Osteoblast (primary cell): Measurements from ENCODE around the gene ADAM22. TPM values are rescaled to one million over a fixed set of nuclear protein-coding genes. Genes with fewer than 3 reads are reported as not detected.

Experiments used
- DNase-seq: peaks from one replicate; pipeline ENCODE4 v3.0.0; 2011; ENCODE audit warnings: low spot score, mixed read lengths; ENCODE audit not compliant: insufficient read length; ENCODE audit errors: missing footprints
- H2AFZ ChIP-seq: 2 replicates; pipeline ENCODE4 v1.6.0; 2011; ENCODE audit warnings: mild to moderate bottlenecking, low read length
- H3K27ac ChIP-seq: 2 replicates; pipeline ENCODE4 v1.5.1; 2011; ENCODE audit warnings: mild to moderate bottlenecking, low read depth, low read length, moderate library complexity
- H3K27me3 ChIP-seq: 2 replicates; pipeline ENCODE4 v1.6.0; 2012; ENCODE audit warnings: mild to moderate bottlenecking, control low read depth, inconsistent platforms, low read length, moderate library complexity; ENCODE audit not compliant: insufficient read depth
- H3K36me3 ChIP-seq: 2 replicates; pipeline ENCODE4 v1.5.1; 2011; ENCODE audit warnings: mild to moderate bottlenecking, low read length, control low read depth, moderate library complexity; ENCODE audit not compliant: insufficient read depth
- H3K4me1 ChIP-seq: 2 replicates; pipeline ENCODE4 v1.5.1; 2011; ENCODE audit warnings: mild to moderate bottlenecking, low read length, control low read depth, moderate library complexity; ENCODE audit not compliant: insufficient read depth
- H3K4me2 ChIP-seq: 2 replicates; pipeline ENCODE4 v1.6.0; 2011; ENCODE audit warnings: mild to moderate bottlenecking, low read length; ENCODE audit not compliant: insufficient read depth
- H3K4me3 ChIP-seq: fragments of 200-600 bp; sonication (generic); 3 replicates; pipeline ENCODE4 v1.5.1; 2012; ENCODE audit warnings: mild to moderate bottlenecking, low read length, inconsistent platforms; ENCODE audit not compliant: insufficient read depth
- H3K79me2 ChIP-seq: 2 replicates; pipeline ENCODE4 v1.6.0; 2012; ENCODE audit warnings: mild to moderate bottlenecking, low read length, control low read depth, inconsistent platforms; ENCODE audit not compliant: insufficient read depth
- H3K9me3 ChIP-seq: 2 replicates; pipeline ENCODE4 v1.5.1; 2011; ENCODE audit warnings: low read depth, low read length, control low read depth
- H4K20me1 ChIP-seq: 2 replicates; pipeline ENCODE4 v1.6.0; 2012; ENCODE audit warnings: mild to moderate bottlenecking, low read length, control low read depth; ENCODE audit not compliant: insufficient read depth
- CTCF ChIP-seq: IDR thresholded peaks from 2 replicates; pipeline ENCODE4 v1.5.1; 2011; ENCODE audit warnings: mild to moderate bottlenecking, low read depth, low read length, moderate library complexity; ENCODE audit errors: extremely low read depth
- total RNA-seq: library from RNA; depleted of rRNA; stranded (reverse); fragments of >200 nt; gene quantifications from 2 replicates; pipeline ENCODE4 v1.2.3, GENCODE V29; 2012

The ADAM22 gene
- total RNA-seq, 1 donor, result 0.36 TPM

GRCh38 chr7:87933605-87933952, 472 bp upstream of the ADAM22 start:
- Histone ChIP-seq H3K4me3 (peak overlapping the region; percentile 69), H3K27me3 (peaks cover 15% of the 10 kb centered on the region), H3K4me1 (peaks cover 7% of the 10 kb centered on the region), H3K9me3 (no peaks in the 10 kb centered on the region), H3K4me2 (peak overlapping the region; percentile 88), H2AFZ (peak overlapping the region; percentile 77), H3K27ac (no peak overlapping the region), H3K79me2 (no peaks in the 10 kb centered on the region), H3K36me3 (no peaks in the 10 kb centered on the region), H4K20me1 (no peaks in the 10 kb centered on the region)
- DNase-seq, result peak; percentile 27
- no peak for TF ChIP-seq CTCF

- Histone ChIP-seq H3K4me1 (peaks cover 7% of the 10 kb centered on the region), H3K36me3 (no peaks in the 10 kb centered on the region), H4K20me1 (no peaks in the 10 kb centered on the region), H3K4me3 (peak overlapping the region; percentile 69), H3K4me2 (peak overlapping the region; percentile 88), H3K27me3 (peaks cover 15% of the 10 kb centered on the region), H2AFZ (peak overlapping the region; percentile 77), H3K9me3 (no peaks in the 10 kb centered on the region), H3K27ac (no peak overlapping the region), H3K79me2 (no peaks in the 10 kb centered on the region)
- no peak for TF ChIP-seq CTCF
- peak; percentile 64 for DNase-seq
Observed at GRCh38 chr7:87934699-87935383, 790 bp downstream of the ADAM22 start.

GRCh38 chr7:87935384-87935706, 1.3 kb downstream of the ADAM22 start:
- no peaks in the 10 kb centered on the region for H3K9me3 ChIP-seq
- TF ChIP-seq CTCF, result no peak
- DNase-seq, result no peak
- H3K4me2 ChIP-seq, result peak overlapping the region; percentile 88
- H3K36me3 ChIP-seq, result no peaks in the 10 kb centered on the region
- no peaks in the 10 kb centered on the region for H3K79me2 ChIP-seq
- H4K20me1 ChIP-seq, result no peaks in the 10 kb centered on the region
- H3K27me3 ChIP-seq, result peaks cover 15% of the 10 kb centered on the region
- peak overlapping the region; percentile 77 for H2AFZ ChIP-seq
- H3K4me1 ChIP-seq, result peaks cover 7% of the 10 kb centered on the region
- no peak overlapping the region for H3K27ac ChIP-seq
- peak overlapping the region; percentile 69 for H3K4me3 ChIP-seq

- Histone ChIP-seq H3K27ac (no peak overlapping the region), H3K4me1 (no peaks in the 10 kb centered on the region), H3K4me3 (no peak overlapping the region), H2AFZ (no peak overlapping the region), H3K36me3 (no peaks in the 10 kb centered on the region), H4K20me1 (no peaks in the 10 kb centered on the region), H3K9me3 (no peaks in the 10 kb centered on the region), H3K79me2 (no peaks in the 10 kb centered on the region), H3K4me2 (no peak overlapping the region), H3K27me3 (no peaks in the 10 kb centered on the region)
- no peak for TF ChIP-seq CTCF
- no peak for DNase-seq
Observed at GRCh38 chr7:87941138-87941537, 7.1 kb downstream of the ADAM22 start.
